GM19372 (cell line): Measurements from ENCODE around the gene MUS81.
"Not testable (repeated sequence)": the region's sequence is repeated elsewhere in the genome, so short reads cannot be mapped to it uniquely, and the experiment has no call there.

Experiments used
- ATAC-seq: cut with Tn5 transposase; IDR thresholded peaks from one replicate; pipeline ENCODE4 v1.9.1; 2021; ENCODE audit warnings: mild to moderate bottlenecking, low read depth, moderate library complexity; ENCODE audit not compliant: unreplicated experiment

The MUS81 gene

DNA sequence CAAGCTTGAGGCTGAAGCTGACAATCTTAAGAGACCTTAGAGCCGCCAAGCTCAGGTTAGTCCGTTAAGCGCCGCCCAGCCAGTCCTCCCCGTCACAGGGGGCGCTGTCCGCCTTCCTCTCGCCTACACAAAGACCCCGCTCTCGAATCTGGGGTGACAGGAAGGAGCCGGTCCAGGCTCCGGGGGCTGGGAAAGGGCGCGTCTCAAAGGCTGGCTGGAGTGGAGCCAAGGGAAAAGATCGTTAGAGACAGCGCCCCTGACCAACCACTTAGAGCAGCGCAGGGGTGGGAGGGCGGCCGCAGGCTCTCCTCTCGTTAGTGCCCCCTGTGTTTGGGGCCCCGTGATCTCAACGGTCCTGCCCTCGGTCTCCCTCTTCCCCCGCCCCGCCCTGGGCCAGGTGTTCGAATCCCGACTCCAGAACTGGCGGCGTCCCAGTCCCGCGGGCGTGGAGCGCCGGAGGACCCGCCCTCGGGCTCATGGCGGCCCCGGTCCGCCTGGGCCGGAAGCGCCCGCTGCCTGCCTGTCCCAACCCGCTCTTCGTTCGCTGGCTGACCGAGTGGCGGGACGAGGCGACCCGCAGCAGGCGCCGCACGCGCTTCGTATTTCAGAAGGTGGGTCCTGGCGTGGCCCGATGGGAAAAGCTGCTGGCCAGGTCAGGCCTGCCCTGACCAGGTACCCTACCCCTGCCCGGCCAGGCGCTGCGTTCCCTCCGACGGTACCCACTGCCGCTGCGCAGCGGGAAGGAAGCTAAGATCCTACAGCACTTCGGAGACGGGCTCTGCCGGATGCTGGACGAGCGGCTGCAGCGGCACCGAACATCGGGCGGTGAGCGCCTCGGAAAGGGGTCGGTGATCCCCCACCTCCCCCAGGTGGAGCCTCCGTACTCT lies at the start of gene MUS81:
MUS81 (plus strand) TSS at position 156 of the 887 bp plus-strand sequence; CDS start at position 477, 321 bp downstream.
- no peak for ATAC-seq

DNA sequence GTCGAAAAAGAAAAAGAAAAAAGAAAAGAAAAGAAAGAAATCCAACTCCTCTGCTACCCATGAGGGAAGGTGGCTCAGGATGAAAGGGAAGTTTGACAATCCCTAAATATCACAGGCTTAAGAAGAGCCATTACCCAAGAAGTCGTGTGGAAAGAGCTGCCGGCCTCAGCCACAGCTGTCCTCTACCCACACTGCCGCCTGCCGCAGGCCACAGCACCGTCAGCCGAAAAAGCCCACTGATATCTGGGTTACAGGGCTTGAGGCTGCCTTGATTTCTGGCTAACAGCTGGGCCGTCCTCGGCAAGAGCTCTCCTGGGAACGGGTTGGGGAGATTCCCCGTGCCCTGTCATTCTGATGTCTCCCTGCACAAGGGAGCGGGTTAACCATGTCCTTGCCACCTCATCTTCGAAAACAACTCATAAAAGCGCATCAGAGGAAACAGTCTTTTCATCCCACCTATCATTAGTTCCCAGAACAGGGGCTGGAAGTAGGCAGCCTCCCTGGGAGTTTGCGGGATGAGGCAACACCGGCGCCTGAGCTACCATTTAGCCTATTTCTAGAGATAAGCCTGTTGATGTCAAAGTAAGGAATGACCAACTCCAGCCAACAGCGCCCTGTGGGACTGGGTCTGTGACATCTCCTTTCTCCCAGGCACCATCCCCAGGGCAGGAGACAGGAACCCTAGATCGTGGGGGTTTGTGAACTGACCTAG lies 48.3 kb upstream of the MUS81 start:
- ATAC-seq = no peak

DNA sequence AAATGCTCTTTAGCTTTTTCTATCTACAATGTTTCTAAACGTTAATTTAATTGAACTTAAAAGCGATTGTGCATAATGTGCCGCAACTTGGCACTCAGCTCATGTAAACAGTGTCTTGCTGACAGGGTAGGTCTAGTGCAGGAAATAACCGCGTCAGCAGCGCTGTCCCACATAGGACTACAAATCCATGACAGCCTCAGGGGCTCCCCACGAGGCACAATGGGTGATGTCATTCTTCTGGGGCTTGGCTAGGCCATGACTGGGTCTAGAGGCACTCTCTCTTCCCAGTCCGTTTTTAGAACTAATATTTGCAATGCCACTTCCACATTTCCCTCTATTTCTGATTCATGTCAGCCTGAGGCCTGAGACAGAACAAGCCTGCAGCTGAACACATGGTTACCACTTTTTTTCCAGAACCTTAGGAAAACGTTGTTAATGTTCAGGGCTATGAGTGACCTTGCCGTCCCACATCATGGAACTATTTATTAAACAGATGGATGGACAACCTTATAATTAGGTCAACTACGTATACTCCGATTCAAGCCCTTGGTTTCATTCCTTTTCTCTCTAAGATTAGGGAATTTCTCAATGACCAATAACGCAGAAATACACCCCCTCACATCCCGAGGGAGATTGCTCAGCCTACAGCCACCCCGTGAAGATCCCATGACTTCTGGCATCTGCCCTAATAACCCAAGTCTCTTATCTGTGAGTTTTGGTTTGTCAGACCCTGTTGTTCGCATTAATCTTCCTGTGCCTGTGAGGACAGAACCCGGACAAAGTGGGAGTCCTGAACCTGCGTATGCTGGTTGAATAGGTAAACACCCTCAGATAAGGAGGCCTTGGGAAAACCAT lies 45.9 kb upstream of the MUS81 start:
- no peak for ATAC-seq

DNA sequence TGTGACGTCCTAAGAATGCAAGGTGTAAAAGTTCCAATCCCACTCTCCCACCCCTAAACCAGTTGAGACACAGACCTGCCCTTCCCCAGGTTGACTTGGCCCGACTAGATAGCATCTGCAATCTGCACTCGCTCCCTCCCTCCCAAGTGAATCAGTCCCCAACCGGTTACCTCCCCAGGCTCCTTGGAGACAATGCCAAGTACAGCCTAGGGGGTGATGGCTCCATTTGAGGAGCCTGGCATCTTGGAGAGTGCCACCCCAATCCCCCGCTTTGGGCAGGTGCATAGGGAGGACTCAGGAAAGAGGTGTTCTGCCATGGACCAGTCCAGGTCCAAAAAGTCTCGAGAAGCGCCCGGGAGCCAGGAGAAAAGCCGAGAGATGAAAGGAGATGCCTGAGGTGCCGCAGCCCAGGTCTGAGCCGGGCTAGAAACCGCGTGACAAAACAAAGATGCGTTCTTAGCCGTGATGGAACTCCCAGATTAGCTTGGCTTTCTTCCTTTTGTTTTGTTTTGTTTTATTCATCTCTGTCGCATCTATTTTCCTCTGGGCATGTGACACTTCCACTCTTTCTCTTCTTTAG lies 45.2 kb upstream of the MUS81 start:
- no peak for ATAC-seq

- ATAC-seq = no peak
Measured at GRCh38 chr11:65816696-65817095, 43.5 kb upstream of the MUS81 start.

DNA sequence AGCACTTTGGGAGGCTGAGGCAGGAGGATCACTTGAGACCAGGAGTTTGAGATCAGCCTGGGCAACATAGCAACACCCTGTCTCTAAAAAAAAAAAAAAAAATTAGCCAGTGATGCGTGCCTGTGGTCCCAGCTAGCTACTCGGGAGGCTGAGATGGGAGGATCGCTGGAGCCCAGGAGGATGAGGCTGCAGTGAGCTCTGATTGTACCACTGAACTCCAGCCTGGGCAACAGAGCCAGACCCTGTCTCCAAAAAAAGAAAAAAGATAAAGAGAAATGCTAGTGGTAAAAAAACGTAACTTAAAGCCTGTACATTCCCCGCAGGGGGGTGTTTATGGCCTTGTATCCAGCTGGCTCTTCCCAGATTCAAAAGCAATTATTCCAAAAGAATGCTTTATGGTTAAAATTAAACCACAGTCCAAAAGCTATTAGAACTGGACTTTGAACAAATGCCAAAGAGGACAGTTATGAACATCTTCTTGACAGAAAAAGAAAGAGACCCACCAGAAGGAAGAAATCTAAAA lies 42.9 kb upstream of the MUS81 start:
- ATAC-seq = no peak

- ATAC-seq = peak; percentile 77
Measured at GRCh38 chr11:65817835-65818680, 42.2 kb upstream of the MUS81 start.

DNA sequence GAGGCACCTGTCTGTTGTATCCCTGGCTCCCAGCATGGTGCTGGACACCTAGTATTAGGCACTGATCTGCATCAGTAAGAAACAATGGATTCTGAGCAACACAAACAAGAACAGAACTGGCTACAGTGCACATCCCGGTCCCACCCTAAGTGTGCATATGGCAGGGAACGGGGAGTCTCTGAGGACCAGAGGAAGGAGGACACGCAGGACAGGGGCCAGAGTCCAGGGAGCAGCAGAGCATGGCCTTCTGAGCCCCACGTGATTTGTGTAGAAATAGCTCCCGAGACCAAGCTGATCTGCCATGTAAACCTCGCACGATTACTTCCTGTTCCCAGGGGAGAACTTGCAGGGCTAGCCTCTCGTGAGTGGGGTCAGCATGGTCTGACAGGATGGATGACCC lies 39.1 kb upstream of the MUS81 start:
- no peak for ATAC-seq

- no peak for ATAC-seq
Measured at GRCh38 chr11:65822776-65823528, 37.3 kb upstream of the MUS81 start.

- ATAC-seq = no peak
Measured at GRCh38 chr11:65826984-65827735, 33.1 kb upstream of the MUS81 start.

DNA sequence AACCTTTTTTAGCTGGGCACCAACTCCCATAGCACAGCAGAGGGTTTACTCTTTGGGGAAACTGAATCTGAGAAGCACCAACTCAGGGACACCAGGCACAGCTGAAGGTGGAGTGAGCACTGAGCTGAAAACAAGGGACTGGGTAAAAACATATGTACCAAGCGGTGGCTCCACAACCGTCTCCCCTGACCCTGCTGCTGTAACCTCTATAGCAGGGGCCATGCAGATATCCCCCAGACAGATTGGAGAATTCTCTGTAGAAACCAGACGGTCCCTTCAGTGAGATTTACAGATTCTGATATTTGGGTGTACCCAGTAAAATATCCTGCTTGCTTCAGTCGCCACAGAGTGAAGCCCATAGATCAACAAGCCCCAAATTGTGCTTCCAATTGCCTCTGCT lies 30.8 kb upstream of the MUS81 start:
- ATAC-seq = no peak

DNA sequence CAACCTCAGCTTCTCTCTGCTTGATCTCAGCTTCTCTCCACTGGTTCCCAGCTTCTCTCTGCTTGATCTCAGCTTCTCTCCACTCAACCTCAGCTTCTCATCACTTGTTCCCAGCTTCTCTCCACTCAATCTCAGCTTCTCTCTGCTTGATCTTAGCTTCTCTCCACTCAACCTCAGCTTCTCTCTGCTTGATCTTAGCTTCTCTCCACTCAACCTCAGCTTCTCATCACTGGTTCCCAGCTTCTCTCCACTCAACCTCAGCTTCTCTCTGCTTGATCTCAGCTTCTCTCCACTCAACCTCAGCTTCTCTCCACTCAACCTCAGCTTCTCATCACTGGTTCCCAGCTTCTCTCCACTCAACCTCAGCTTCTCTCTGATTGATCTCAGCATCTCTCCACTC lies 28.0 kb upstream of the MUS81 start:
- ATAC-seq = not testable (repeated sequence)

DNA sequence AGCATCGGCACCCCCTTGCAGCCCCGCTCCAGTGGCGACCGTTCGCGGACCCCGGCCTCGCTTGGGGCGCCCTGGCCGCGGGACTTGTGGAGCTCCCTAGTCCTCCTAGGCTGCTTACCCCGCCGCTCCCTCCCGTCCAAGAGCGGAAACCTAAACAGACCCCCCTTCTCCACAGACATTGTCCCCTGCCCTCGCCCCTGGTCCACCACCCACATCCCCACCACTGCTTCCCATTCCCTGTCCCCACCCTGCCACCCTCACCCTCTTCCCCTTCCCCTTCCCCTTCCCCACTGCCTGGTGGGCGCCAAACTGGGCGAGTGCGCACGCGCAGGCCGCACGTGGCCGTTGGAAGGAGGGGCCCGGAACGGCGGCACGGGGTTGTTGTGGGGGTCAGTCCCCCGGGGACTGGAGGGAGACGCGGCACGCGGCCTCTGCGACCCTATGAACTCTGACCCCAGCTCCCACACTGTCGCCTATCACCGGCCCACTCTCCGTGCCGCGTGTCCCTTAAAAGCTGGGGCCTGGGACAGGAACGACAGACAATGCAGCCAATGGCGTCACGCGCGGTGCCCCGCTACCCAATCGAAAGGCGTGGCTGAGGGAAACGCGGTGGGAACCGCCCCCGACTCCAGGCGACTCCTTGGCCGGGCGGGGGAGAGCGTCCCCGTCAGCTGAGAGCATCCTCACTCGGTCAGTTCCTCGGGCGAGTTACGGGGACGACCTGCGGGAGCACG lies 26.8 kb upstream of the MUS81 start, which contains the start of gene SNX32:
SNX32 (plus strand) TSS at position 667 of the 734 bp plus-strand sequence. CDS start 103 bp downstream, outside the sequence.
- ATAC-seq = peak; percentile 81

DNA sequence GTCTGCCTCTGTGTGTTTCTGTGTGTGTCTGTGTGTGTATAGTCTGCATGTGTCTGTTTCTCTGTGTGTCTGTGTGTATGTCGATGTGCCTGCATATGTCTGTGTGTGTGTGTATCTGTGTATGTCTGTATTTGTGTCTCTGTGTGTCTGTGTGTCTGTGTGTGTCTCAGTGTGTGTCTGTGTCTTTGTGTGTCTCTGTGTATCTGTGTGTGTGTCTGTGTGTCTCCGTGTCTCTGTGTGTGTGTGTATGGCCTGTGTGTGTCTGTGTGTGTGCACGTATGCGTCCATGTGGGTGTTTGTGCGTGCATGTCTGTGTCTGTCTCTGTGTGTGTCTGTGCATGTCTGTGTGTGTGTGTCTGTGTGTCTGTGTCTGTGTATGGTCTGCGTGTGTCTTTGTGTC lies 26.0 kb upstream of the MUS81 start:
- no peak for ATAC-seq

- ATAC-seq = no peak
Measured at GRCh38 chr11:65842144-65842543, 18.1 kb upstream of the MUS81 start.

DNA sequence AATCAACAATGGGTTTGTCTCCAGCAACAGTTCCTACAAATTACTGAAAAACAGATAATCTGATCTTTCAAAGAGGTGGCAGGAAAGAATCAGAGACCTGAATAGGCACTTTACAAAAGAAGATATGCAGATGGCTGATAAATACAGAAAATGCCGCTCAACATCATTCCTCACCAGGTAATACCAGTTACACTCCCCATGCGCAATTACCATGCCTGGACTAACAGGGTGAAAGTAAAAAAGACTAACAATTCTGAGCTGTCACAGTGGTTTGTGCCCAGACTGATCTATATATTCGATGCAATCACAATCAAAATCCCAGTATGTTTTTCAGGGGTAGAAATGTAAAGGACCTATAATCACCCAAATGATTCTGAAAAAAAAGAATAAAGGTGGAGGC lies 16.4 kb upstream of the MUS81 start:
- ATAC-seq = no peak

DNA sequence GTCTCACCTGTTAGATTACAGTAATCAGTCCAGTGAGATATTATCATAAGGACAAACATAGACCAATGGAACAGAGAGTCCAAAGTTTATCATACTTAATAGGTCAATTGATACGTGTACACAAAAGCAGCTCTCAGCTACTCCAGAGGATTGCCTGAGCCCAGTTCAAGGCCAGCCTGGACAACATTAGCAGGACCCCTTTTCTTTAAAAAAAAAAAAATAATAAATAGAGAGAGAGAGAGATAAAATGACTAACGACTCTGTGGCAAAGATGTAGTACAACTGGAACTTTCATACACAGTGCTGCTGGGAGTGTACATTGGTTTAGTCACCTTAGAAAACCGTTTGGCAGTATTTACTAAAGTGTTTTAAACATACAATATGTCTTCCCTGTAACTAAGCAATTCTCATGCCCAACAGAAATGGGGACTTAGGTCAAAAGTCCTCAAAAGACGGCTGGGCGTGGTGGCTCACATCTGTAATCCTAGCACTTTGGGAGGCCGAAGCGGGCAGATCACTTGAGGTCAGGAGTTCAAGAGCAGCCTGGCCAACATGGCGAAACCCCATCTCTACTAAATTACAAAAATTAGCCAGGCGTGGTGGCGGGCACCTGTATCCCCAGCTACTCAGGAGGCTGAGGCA lies 15.9 kb upstream of the MUS81 start:
- no peak for ATAC-seq
